GM13977 (cell line): ENCODE data around the gene C16orf86.

Experiments
- DNase-seq: peaks from one replicate; pipeline ENCODE4 v3.0.0; 2012; ENCODE audit warnings: low spot score
- in situ Hi-C: fragments of 300-500 bp; cut with MboI; formaldehyde crosslinking; loops from one replicate; pipeline ENCODE4 v1.12.0; 2022; ENCODE audit warnings: low sequenced_read_pairs, low pct_unique_long_range_greater_than_20kb, mixed read lengths, inconsistent platforms; ENCODE audit not compliant: unreplicated experiment
- TF ChIP-seq, protein P1 (sequence below): IDR thresholded peaks from 2 replicates; pipeline ENCODE4 v1.5.1; 2012; ENCODE audit warnings: mild to moderate bottlenecking, control low read depth; ENCODE audit not compliant: insufficient read depth; ENCODE audit errors: extremely low read depth, missing control alignments

C16orf86 gene

DNA sequence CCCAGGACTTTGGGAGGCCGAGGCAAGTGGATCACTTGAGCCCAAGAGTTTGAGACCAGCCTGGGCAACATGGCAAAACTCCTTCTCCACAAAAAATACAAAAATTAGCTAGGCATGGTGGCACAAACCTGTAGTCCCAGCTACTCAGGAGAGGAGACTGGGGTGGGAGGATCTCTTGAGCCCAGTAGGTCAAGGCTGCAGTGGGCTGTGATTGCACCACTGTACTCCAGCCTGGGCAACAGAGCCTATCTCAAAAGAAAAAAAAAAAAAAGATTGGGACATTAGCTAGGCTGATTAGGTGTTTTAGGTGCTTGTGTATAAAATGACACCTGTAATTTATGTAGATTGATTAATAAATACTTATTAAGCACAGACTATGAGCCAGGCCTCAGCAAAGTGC lies 42.4 kb downstream of the C16orf86 start:
- in situ Hi-C loops = no loop called here
- TF ChIP-seq, protein P1, sequence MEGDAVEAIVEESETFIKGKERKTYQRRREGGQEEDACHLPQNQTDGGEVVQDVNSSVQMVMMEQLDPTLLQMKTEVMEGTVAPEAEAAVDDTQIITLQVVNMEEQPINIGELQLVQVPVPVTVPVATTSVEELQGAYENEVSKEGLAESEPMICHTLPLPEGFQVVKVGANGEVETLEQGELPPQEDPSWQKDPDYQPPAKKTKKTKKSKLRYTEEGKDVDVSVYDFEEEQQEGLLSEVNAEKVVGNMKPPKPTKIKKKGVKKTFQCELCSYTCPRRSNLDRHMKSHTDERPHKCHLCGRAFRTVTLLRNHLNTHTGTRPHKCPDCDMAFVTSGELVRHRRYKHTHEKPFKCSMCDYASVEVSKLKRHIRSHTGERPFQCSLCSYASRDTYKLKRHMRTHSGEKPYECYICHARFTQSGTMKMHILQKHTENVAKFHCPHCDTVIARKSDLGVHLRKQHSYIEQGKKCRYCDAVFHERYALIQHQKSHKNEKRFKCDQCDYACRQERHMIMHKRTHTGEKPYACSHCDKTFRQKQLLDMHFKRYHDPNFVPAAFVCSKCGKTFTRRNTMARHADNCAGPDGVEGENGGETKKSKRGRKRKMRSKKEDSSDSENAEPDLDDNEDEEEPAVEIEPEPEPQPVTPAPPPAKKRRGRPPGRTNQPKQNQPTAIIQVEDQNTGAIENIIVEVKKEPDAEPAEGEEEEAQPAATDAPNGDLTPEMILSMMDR = no peak
- DNase-seq = no peak

DNA sequence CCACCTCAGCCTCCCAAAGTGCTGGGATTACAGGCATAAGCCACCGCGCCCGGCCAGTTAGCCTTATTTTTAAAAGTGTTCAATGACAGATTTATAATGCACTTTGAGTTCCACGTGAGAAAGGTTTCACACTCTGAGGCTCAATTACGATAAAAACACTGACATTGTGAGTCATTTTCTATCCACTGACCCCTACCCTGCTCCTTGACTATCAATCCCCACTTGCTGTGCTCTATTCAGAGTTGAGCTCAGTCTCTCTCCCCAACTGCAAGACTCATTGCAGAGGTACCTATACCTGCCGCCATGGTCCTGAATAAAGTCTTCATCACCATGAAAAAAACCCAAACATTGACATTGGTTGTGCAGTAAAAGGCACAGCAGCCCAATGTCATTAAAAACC lies 44.0 kb downstream of the C16orf86 start:
- in situ Hi-C loops = no loop called here
- TF ChIP-seq, protein P1 = no peak
- DNase-seq = no peak

DNA sequence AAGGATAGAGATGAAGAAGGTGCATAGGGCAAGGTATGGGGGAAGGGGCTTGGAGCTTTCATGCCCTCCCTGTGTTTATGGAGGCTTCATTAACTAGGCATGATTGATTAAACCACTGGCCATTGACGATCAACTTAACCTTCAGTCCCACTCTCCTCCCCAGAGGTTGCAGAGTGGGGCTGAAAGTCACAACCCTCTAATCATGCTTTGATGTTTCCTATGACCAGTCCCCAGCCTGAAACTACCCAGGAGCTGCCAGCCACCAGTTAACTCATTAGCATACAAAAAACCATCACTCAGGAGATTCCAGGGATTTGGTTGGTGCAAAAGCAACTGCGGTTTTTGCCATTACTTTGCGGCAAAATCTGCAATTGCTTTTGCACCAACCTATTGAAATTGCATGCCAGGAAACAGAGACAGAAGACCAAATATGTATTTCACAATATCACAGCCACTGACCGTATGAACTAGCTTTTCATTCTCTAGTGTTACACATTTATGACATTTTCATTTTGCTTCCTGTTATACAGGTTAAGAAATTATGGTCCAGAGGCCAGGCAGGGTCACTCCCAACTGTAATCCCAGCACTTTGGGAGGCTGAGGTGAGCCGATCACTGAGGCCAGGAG lies 47.1 kb downstream of the C16orf86 start:
- in situ Hi-C loops = no loop called here
- TF ChIP-seq, protein P1 = no peak
- DNase-seq = no peak

DNA sequence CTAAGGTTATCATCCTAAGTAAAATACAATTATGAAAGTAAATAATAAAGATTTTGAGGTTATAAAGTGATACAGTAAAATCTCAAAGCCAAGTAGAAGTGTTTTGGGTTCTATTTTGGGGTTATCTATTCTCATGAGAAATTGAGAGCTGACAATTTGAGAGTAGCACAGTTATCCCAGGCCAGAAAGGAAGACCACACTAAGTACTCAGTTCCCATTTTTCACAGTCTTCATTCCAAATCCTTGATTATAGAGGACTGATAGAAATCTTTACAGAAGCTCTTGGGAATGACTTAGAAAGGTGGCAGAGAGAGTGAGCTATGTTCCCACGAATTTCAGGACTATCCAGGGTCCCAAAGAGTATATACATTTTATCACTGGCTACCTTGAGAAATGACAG lies 47.9 kb downstream of the C16orf86 start:
- no peak for DNase-seq
- in situ Hi-C loops = no loop called here
- TF ChIP-seq, protein P1 = no peak

DNA sequence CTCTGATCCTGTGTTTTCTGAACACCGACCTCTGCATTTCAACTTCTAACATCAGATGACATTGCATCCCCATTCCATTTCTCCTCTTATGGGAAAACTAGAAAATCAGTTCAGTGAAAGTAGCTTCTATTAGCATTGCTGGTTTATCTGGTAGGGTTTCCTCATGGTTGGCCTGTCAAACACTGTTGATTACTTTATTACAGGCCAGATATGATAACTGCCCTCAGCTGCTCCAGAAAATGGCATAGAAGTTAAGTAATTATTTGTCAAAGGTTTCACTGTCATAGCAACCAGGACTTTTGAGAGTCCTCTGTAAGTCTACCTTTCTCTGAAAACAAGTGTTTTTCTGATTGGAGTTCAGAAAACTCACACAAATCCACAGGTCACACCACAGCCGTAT lies 49.5 kb downstream of the C16orf86 start:
- DNase-seq = no peak
- in situ Hi-C loops = no loop called here
- TF ChIP-seq, protein P1 = no peak
